GM12892 (cell line): ENCODE results near the gene CDC37.

Experiments
- POLR2A ChIP-seq: IDR thresholded peaks from 2 replicates; pipeline ENCODE4 v1.6.1; 2011; ENCODE audit warnings: low read depth, low read length, control low read depth
- POLR2AphosphoS5 ChIP-seq: IDR thresholded peaks from 2 replicates; pipeline ENCODE4 v1.6.1; 2011; ENCODE audit warnings: low read depth, low read length, control low read depth

GRCh38 chr19:10449037-10449436 lies 45.7 kb upstream of the CDC37 start:
- TF ChIP-seq POLR2AphosphoS5, result no peak
- TF ChIP-seq POLR2A, result no peak
